Esophagus mucosa (tissue), 1 donor: ENCODE measurements around the gene DKK3. TPM values are rescaled to one million over a fixed set of nuclear protein-coding genes. Genes with fewer than 3 reads are reported as not detected.

ENCODE experiments used
- ATAC-seq: fragments of 200-7000 bp; cut with Tn5 transposase; one replicate; pipeline ENCODE4 v1.9.1; 2020
- total RNA-seq: library from RNA; stranded (reverse); gene quantifications from one replicate; pipeline ENCODE4 v1.2.4, GENCODE V29; 2023
- donor health status: DM: yes; HTN: yes; CAD: no.

DKK3 gene
- total RNA-seq, 1 donor from 2014 or later, result 21.2 TPM

- no peak for ATAC-seq
Measured at GRCh38 chr11:12029738-12030363, 21.4 kb upstream of the DKK3 start.

GRCh38 chr11:12029119-12029518, 20.7 kb upstream of the DKK3 start:
- no peak for ATAC-seq

- no peak for ATAC-seq
Measured at GRCh38 chr11:12028303-12028702, 19.9 kb upstream of the DKK3 start.

GRCh38 chr11:12026331-12027211, 18.1 kb upstream of the DKK3 start:
- no peak for ATAC-seq

- ATAC-seq, result no peak
Measured at GRCh38 chr11:12024254-12024926, 16.0 kb upstream of the DKK3 start.

- no peak for ATAC-seq
Measured at GRCh38 chr11:12023015-12023414, 14.6 kb upstream of the DKK3 start.

- ATAC-seq, result no peak
Measured at GRCh38 chr11:12020546-12020945, 12.1 kb upstream of the DKK3 start.

GRCh38 chr11:12019866-12020416, 11.5 kb upstream of the DKK3 start:
- no peak for ATAC-seq

GRCh38 chr11:12019337-12019736, 10.9 kb upstream of the DKK3 start:
- no peak for ATAC-seq

GRCh38 chr11:12017865-12018453, 9.5 kb upstream of the DKK3 start:
- no peak for ATAC-seq

GRCh38 chr11:12017243-12017678, 8.8 kb upstream of the DKK3 start:
- ATAC-seq, result no peak

- no peak for ATAC-seq
Measured at GRCh38 chr11:12016246-12016645, 7.8 kb upstream of the DKK3 start.

GRCh38 chr11:12015486-12015885, 7.1 kb upstream of the DKK3 start:
- ATAC-seq, result no peak

- ATAC-seq, result no peak
Measured at GRCh38 chr11:12013781-12014180, 5.4 kb upstream of the DKK3 start.

- no peak for ATAC-seq
Measured at GRCh38 chr11:12009617-12010321, 1.3 kb upstream of the DKK3 start.

GRCh38 chr11:12008790-12009616, 577 bp upstream of the DKK3 start:
- ATAC-seq, result peak; percentile 31

GRCh38 chr11:12007230-12007593, 1.2 kb downstream of the DKK3 start:
- no peak for ATAC-seq

- ATAC-seq, result no peak
Measured at GRCh38 chr11:12006552-12007229, 1.7 kb downstream of the DKK3 start.

- ATAC-seq, result no peak
Measured at GRCh38 chr11:12005476-12005875, 3.0 kb downstream of the DKK3 start.

- no peak for ATAC-seq
Measured at GRCh38 chr11:12005061-12005460, 3.4 kb downstream of the DKK3 start.

GRCh38 chr11:12003815-12004214, 4.6 kb downstream of the DKK3 start:
- no peak for ATAC-seq
